Caco-2 (cell line): ENCODE results near the gene TCL1A. TPM values are rescaled to one million over a fixed set of nuclear protein-coding genes. Genes with fewer than 3 reads are reported as not detected.

Experiments used
- BruUV-seq: library from RNA; stranded (reverse); fragments of 400-500 nt; replicated peaks from 2 replicates; lab custom pipeline; 2021; lab: Mats Ljungman, UMichigan
- CTCF ChIA-PET: fragments of 300-600 bp; sonication (Branson Sonifier 250); formaldehyde crosslinking; loops from one replicate; lab custom pipeline; 2022; ENCODE audit warnings: antibody characterized with exemption; lab: Charles Lee
- POLR2A ChIA-PET: fragments of 300-600 bp; sonication (Branson Sonifier 250); formaldehyde crosslinking; loops from one replicate; lab custom pipeline; 2022; ENCODE audit warnings: antibody characterized with exemption; lab: Charles Lee
- DNase-seq, 2 experiments: peaks; one replicate each; pipeline versions ENCODE4 v3.0.0 to v3.0.0-alpha.2; 2020 to 2022
- H3K27me3 ChIP-seq: replicated peaks from 2 replicates; pipeline ENCODE4 v1.6.0; 2011; ENCODE audit warnings: low read length; ENCODE audit not compliant: control insufficient read depth, insufficient read depth
- H3K36me3 ChIP-seq: 2 replicates; pipeline ENCODE4 v1.5.1; 2011; ENCODE audit warnings: low read length; ENCODE audit not compliant: control insufficient read depth, insufficient read depth
- H3K4me1 ChIP-seq: fragments of 250-450 bp; sonication (Bioruptor Pico); 2 replicates; pipeline ENCODE4 v1.5.1; 2020; ENCODE audit warnings: mild to moderate bottlenecking
- H3K4me3 ChIP-seq: 2 replicates; pipeline ENCODE4 v1.5.1; 2011; ENCODE audit warnings: low read depth, mild to moderate bottlenecking, control low read depth, low read length
- H3K9me3 ChIP-seq: fragments of 250-450 bp; sonication (Bioruptor Pico); 2 replicates; pipeline ENCODE4 v1.5.1; 2020; ENCODE audit warnings: mild to moderate bottlenecking, moderate library complexity
- H3K27ac Mint-ChIP-seq: one replicate; pipeline ENCODE4 v1.8.0; 2022; ENCODE audit warnings: mixed read lengths; ENCODE audit not compliant: unreplicated experiment
- H3K27me3 Mint-ChIP-seq: one replicate; pipeline ENCODE4 v1.8.0; 2022; ENCODE audit warnings: mixed read lengths; ENCODE audit not compliant: insufficient read depth, unreplicated experiment
- H3K36me3 Mint-ChIP-seq: one replicate; pipeline ENCODE4 v1.8.0; 2022; ENCODE audit warnings: mild to moderate bottlenecking, mixed read lengths; ENCODE audit not compliant: insufficient read depth, unreplicated experiment
- H3K4me1 Mint-ChIP-seq: one replicate; pipeline ENCODE4 v1.8.0; 2022; ENCODE audit warnings: low read depth, mixed read lengths; ENCODE audit not compliant: unreplicated experiment
- H3K4me3 Mint-ChIP-seq: one replicate; pipeline ENCODE4 v1.8.0; 2022; ENCODE audit warnings: mild to moderate bottlenecking, moderate library complexity, mixed read lengths; ENCODE audit not compliant: unreplicated experiment
- H3K9me3 Mint-ChIP-seq: one replicate; pipeline ENCODE4 v1.8.0; 2022; ENCODE audit warnings: mixed read lengths; ENCODE audit not compliant: unreplicated experiment
- intact Hi-C: fragments of 100-400 bp; cut with micrococcal nuclease; formaldehyde crosslinking; loops from one replicate; pipeline ENCODE4 v1.10.0; 2022; ENCODE audit not compliant: unreplicated experiment
- total RNA-seq: library from RNA; stranded (reverse); gene quantifications from 2 replicates; pipeline ENCODE4 v1.2.3, GENCODE V29; 2022
- TF ChIP-seq, protein P1 (sequence below), 2 experiments: fragments of 200-600 bp in 1 of 2; IDR thresholded peaks; 1 replicate in 1 of 2; 2 replicates in 1 of 2; pipeline versions ENCODE4 v1.5.1 to v1.8.0; 2011 to 2022; ENCODE audit warnings: antibody characterized with exemption in 1 of 2, control low read depth in 1 of 2, inconsistent platforms in 1 of 2, low read depth in 1 of 2, low read length in 1 of 2, mild to moderate bottlenecking in 1 of 2, moderate library complexity in 1 of 2; ENCODE audit not compliant: insufficient read depth in 1 of 2, severe bottlenecking in 1 of 2, unreplicated experiment in 1 of 2

Gene TCL1A
- total RNA-seq, 1 experiment from 2014 or later, result not detected

DNA sequence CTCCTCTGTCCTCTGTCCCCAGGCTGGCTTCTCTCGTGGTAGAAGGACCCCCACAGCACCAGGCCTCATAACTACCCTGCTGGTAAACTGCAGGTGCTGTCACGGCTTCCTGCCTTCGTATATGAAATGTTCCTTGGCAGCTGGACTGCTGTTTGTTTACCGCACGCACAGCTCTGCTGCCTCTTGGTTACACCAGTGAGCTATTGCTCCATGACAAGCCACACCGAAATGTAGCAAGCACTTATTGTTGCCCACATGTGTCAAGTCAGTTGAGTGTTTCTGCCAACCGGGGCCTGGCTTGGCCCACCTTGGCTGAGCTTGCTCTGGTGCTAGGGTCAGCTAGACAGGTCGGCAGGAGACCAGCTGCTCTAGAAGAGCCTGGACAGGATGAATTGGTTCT, 49.4 kb downstream of the TCL1A start:
- Mint-ChIP-seq H3K9me3 (no peaks in the 10 kb centered on the region), H3K4me1 (peaks cover 22% of the 10 kb centered on the region), H3K4me3 (no peak overlapping the region), H3K27ac (no peak overlapping the region), H3K36me3 (no peaks in the 10 kb centered on the region), H3K27me3 (peaks cover 6% of the 10 kb centered on the region)
- TF ChIP-seq, protein P1, sequence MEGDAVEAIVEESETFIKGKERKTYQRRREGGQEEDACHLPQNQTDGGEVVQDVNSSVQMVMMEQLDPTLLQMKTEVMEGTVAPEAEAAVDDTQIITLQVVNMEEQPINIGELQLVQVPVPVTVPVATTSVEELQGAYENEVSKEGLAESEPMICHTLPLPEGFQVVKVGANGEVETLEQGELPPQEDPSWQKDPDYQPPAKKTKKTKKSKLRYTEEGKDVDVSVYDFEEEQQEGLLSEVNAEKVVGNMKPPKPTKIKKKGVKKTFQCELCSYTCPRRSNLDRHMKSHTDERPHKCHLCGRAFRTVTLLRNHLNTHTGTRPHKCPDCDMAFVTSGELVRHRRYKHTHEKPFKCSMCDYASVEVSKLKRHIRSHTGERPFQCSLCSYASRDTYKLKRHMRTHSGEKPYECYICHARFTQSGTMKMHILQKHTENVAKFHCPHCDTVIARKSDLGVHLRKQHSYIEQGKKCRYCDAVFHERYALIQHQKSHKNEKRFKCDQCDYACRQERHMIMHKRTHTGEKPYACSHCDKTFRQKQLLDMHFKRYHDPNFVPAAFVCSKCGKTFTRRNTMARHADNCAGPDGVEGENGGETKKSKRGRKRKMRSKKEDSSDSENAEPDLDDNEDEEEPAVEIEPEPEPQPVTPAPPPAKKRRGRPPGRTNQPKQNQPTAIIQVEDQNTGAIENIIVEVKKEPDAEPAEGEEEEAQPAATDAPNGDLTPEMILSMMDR (IDR thresholded peaks at IDR 0.05; ENCODE audit: insufficient read depth in 1 of 2, low read depth in 1 of 2, low read length in 1 of 2, severe bottlenecking in 1 of 2, unreplicated experiment in 1 of 2), result no peak
- DNase-seq, result no peak
- intact Hi-C loops, result no loop called here
- Histone ChIP-seq H3K27me3 (no peaks in the 10 kb centered on the region), H3K4me3 (no peak overlapping the region), H3K9me3 (no peaks in the 10 kb centered on the region), H3K36me3 (no peaks in the 10 kb centered on the region), H3K4me1 (peaks cover 15% of the 10 kb centered on the region)
- CTCF ChIA-PET, result interaction anchor here (1.1 kb wide), 1 partner anchor 16 kb away, joined by 6 read pairs; no protein-coding TSS in a partner anchor
- POLR2A ChIA-PET, result no interaction called here
- no TSS peak for BruUV-seq

DNA sequence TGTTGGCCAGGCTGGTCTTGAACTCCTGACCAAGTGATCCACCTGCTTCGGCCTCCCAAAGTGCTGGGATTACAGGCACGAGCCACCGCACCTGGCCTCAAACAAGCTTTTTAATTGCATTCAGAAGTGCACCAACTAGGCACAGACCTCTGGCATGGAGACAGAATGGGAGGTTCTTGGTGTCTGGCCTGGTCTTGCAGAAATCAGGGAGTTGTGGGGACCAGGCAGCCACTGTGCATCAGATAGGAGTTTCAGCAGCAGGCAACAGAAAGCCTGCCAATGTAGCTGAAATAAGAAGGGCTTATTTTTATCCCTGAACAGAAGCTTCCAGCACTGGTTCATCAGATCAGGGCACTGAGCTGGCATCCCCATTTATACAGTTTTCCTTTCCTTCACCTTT, 49.9 kb downstream of the TCL1A start:
- POLR2A ChIA-PET, result no interaction called here
- H3K36me3 Mint-ChIP-seq, result no peaks in the 10 kb centered on the region
- H3K27me3 ChIP-seq, result no peaks in the 10 kb centered on the region
- intact Hi-C loops, result no loop called here
- no peak overlapping the region for H3K4me3 ChIP-seq
- H3K9me3 ChIP-seq, result no peaks in the 10 kb centered on the region
- H3K27ac Mint-ChIP-seq, result no peak overlapping the region
- H3K9me3 Mint-ChIP-seq, result no peaks in the 10 kb centered on the region
- peaks cover 6% of the 10 kb centered on the region for H3K27me3 Mint-ChIP-seq
- CTCF ChIA-PET, result no interaction called here
- peaks cover 15% of the 10 kb centered on the region for H3K4me1 ChIP-seq
- H3K4me1 Mint-ChIP-seq, result peaks cover 22% of the 10 kb centered on the region
- TF ChIP-seq, protein P1 (IDR thresholded peaks at IDR 0.05; ENCODE audit: insufficient read depth in 1 of 2, low read depth in 1 of 2, low read length in 1 of 2, severe bottlenecking in 1 of 2, unreplicated experiment in 1 of 2), result no peak
- DNase-seq, result no peak
- H3K4me3 Mint-ChIP-seq, result no peak overlapping the region
- no peaks in the 10 kb centered on the region for H3K36me3 ChIP-seq
- no TSS peak for BruUV-seq

DNA sequence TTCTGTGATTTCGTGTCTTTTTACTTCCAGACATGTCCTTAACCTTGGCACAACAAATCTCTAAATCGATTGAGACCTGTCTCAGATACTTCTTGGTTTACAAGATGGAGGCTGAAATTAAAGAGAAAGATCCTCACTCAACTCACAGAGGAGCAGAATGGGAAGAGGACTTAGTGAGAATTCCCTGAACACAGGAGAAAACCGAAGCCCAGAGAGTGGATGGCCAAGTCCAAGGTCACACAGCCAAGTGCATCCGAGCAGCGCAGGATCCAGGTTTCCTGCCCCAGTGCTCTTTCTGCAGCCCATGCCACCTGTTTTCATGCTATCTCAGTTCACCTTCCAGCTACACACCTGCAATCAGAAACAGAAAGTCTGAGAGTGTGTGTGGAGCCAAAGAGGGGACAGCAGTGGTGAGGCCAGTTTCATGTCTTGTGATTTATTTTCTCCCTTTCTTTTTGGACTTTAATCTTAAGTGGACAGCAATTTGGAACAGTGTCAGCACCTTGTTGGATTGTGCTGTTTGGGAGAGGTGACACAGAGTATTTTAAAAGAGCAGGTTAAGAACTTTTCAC, 50.6 kb downstream of the TCL1A start:
- H3K27me3 ChIP-seq, result no peaks in the 10 kb centered on the region

More for the DNA sequence above, 50.6 kb downstream of the TCL1A start:
- ChIA-PET CTCF (interaction anchor here (0.6 to 0.7 kb wide), 3 partner anchors 35 to 127 kb away, joined by 6 to 9 read pairs (median 7); no protein-coding TSS in a partner anchor), POLR2A (interaction anchor here (0.6 kb wide), 3 partner anchors 26 to 148 kb away, joined by 3 to 7 read pairs (median 4); partner anchors contain the start of gene GLRX5)
- Histone ChIP-seq H3K9me3 (no peaks in the 10 kb centered on the region), H3K4me3 (no peak overlapping the region), H3K36me3 (no peaks in the 10 kb centered on the region), H3K4me1 (peaks cover 15% of the 10 kb centered on the region)
- no peak for DNase-seq
- intact Hi-C loops, result no loop called here
- Mint-ChIP-seq H3K4me1 (peaks cover 22% of the 10 kb centered on the region), H3K9me3 (no peaks in the 10 kb centered on the region), H3K27ac (no peak overlapping the region), H3K4me3 (peak overlapping the region; percentile 21), H3K36me3 (no peaks in the 10 kb centered on the region), H3K27me3 (peaks cover 9% of the 10 kb centered on the region)
- TF ChIP-seq, protein P1 (IDR thresholded peaks at IDR 0.05; ENCODE audit: insufficient read depth in 1 of 2, low read depth in 1 of 2, low read length in 1 of 2, severe bottlenecking in 1 of 2, unreplicated experiment in 1 of 2), result no peak
- BruUV-seq, result no TSS peak
